ENCODE results near the gene SCAP.

Gene SCAP

GRCh38 chr3:47404955-47405790 lies 70.6 kb downstream of the SCAP start:
- DNase-seq (ENCODE audit: extremely low read depth in 1 of 2, low read depth in 1 of 2) = no peak

GRCh38 chr3:47404431-47404876 lies 71.3 kb downstream of the SCAP start:
- DNase-seq (ENCODE audit: extremely low read depth in 1 of 2, low read depth in 1 of 2) = no peak

GRCh38 chr3:47399531-47400270 lies 76.0 kb downstream of the SCAP start:
- DNase-seq (ENCODE audit: extremely low read depth in 1 of 2, low read depth in 1 of 2) = no peak

- DNase-seq (ENCODE audit: extremely low read depth in 1 of 2, low read depth in 1 of 2) = no peak
Observed at GRCh38 chr3:47399016-47399415, 76.7 kb downstream of the SCAP start.

- DNase-seq (ENCODE audit: extremely low read depth in 1 of 2, low read depth in 1 of 2) = no peak
Observed at GRCh38 chr3:47398228-47398627, 77.5 kb downstream of the SCAP start.

- DNase-seq (ENCODE audit: extremely low read depth in 1 of 2, low read depth in 1 of 2) = no peak
Observed at GRCh38 chr3:47394881-47395280, 80.9 kb downstream of the SCAP start.

GRCh38 chr3:47394140-47394870 lies 81.4 kb downstream of the SCAP start:
- DNase-seq (ENCODE audit: extremely low read depth in 1 of 2, low read depth in 1 of 2) = no peak

- no peak for DNase-seq (ENCODE audit: extremely low read depth in 1 of 2, low read depth in 1 of 2)
Observed at GRCh38 chr3:47392933-47393332, 82.8 kb downstream of the SCAP start.

GRCh38 chr3:47385796-47386195 lies 89.9 kb downstream of the SCAP start:
- DNase-seq (ENCODE audit: extremely low read depth in 1 of 2, low read depth in 1 of 2) = no peak

- DNase-seq (ENCODE audit: extremely low read depth in 1 of 2, low read depth in 1 of 2) = no peak
Observed at GRCh38 chr3:47385007-47385406, 90.7 kb downstream of the SCAP start.

GRCh38 chr3:47384425-47384824 lies 91.3 kb downstream of the SCAP start:
- DNase-seq (ENCODE audit: extremely low read depth in 1 of 2, low read depth in 1 of 2) = no peak

- DNase-seq (ENCODE audit: extremely low read depth in 1 of 2, low read depth in 1 of 2) = peak; percentile 74 to 85
Observed at GRCh38 chr3:47381317-47382157, 94.2 kb downstream of the SCAP start.

- peak; percentile 97 to 98 for DNase-seq (ENCODE audit: extremely low read depth in 1 of 2, low read depth in 1 of 2)
Observed at GRCh38 chr3:47380601-47381316, 95.0 kb downstream of the SCAP start, which contains the start of gene PTPN23. Gene PTPN23, plus strand, starts transcription at chr3:47381021. Its CDS starts 76 bp downstream, at chr3:47381097.

- no peak for DNase-seq (ENCODE audit: extremely low read depth in 1 of 2, low read depth in 1 of 2)
Observed at GRCh38 chr3:47380026-47380600, 95.6 kb downstream of the SCAP start.

GRCh38 chr3:47379411-47379899 lies 96.3 kb downstream of the SCAP start:
- DNase-seq (ENCODE audit: extremely low read depth in 1 of 2, low read depth in 1 of 2) = no peak

GRCh38 chr3:47378869-47379268 lies 96.9 kb downstream of the SCAP start:
- DNase-seq (ENCODE audit: extremely low read depth in 1 of 2, low read depth in 1 of 2) = no peak

GRCh38 chr3:47377186-47377585 lies 98.6 kb downstream of the SCAP start:
- DNase-seq (ENCODE audit: extremely low read depth in 1 of 2, low read depth in 1 of 2) = no peak

- no peak for DNase-seq (ENCODE audit: extremely low read depth in 1 of 2, low read depth in 1 of 2)
Observed at GRCh38 chr3:47376393-47376792, 99.3 kb downstream of the SCAP start.

- no peak for DNase-seq (ENCODE audit: extremely low read depth in 1 of 2, low read depth in 1 of 2)
Observed at GRCh38 chr3:47374587-47374986, 101.2 kb downstream of the SCAP start.
